Prostate gland (tissue), 2 donors: ENCODE measurements around the gene RNF187. TPM values are rescaled to one million over a fixed set of nuclear protein-coding genes. Genes with fewer than 3 reads are reported as not detected.

Experiments used
- DNase-seq: peaks from one replicate; pipeline ENCODE4 v3.0.0-alpha.2; 2019; ENCODE audit warnings: low spot score
- H3K27ac ChIP-seq, 2 donors: fragments of 200-600 bp; sonication (generic); 2 replicates each; pipeline ENCODE4 v1.5.1; 2017 to 2019
- H3K27me3 ChIP-seq: fragments of 200-600 bp; sonication (generic); replicated peaks from 2 replicates; pipeline ENCODE4 v1.5.1; 2019; ENCODE audit not compliant: insufficient read depth
- H3K36me3 ChIP-seq, 2 donors: fragments of 200-600 bp; sonication (generic); 1 replicate in 1 of 2; 2 replicates in 1 of 2; pipeline versions ENCODE4 v1.5.1 to v1.8.1; 2017 to 2019
- H3K4me1 ChIP-seq: fragments of 200-600 bp; sonication (generic); replicated peaks from 2 replicates; pipeline ENCODE4 v1.5.1; 2019
- H3K4me3 ChIP-seq, 2 donors: fragments of 200-600 bp; sonication (generic); 2 replicates each; pipeline ENCODE4 v1.5.1; 2017 to 2019
- H3K9me3 ChIP-seq: fragments of 200-600 bp; sonication (generic); 2 replicates; pipeline ENCODE4 v1.5.1; 2017
- POLR2A ChIP-seq: fragments of 450-650 bp; IDR thresholded peaks from one replicate; pipeline ENCODE4 v1.6.1; 2016; ENCODE audit warnings: antibody characterized with exemption, mild to moderate bottlenecking
- POLR2AphosphoS5 ChIP-seq: sonication (generic); formaldehyde crosslinking; IDR thresholded peaks from one replicate; pipeline ENCODE4 v1.6.1; 2017; ENCODE audit warnings: antibody characterized with exemption
- WGBS: methylation state at CpG from one replicate; pipeline ENCODE4 v1.1.5; 2018; 5-methylcytosine and 5-hydroxymethylcytosine counted together
- intact Hi-C: fragments of 100-400 bp; cut with DNase I; formaldehyde crosslinking; loops from one replicate; pipeline ENCODE4 v1.14.2; 2022
- total RNA-seq, 2 donors: library from RNA; depleted of rRNA; stranded (reverse); fragments of >200 nt; gene quantifications; one replicate each; pipeline ENCODE4 v1.1.0, GENCODE V29; 2016
- TF ChIP-seq, protein P1 (sequence below), 4 experiments: fragments of 200-600 bp in 2 of 4; fragments of 450-650 bp in 2 of 4; sonication (generic) in 2 of 4; IDR thresholded peaks; 1 replicate in 3 of 4; 2 replicates in 1 of 4; pipeline ENCODE4 v1.5.1; 2016 to 2019; ENCODE audit warnings: antibody characterized with exemption in 4 of 4, mild to moderate bottlenecking in 2 of 4, moderate library complexity in 2 of 4

Gene RNF187
- total RNA-seq, 2 donors from 2014 or later = 83.7 to 130 TPM

DNA sequence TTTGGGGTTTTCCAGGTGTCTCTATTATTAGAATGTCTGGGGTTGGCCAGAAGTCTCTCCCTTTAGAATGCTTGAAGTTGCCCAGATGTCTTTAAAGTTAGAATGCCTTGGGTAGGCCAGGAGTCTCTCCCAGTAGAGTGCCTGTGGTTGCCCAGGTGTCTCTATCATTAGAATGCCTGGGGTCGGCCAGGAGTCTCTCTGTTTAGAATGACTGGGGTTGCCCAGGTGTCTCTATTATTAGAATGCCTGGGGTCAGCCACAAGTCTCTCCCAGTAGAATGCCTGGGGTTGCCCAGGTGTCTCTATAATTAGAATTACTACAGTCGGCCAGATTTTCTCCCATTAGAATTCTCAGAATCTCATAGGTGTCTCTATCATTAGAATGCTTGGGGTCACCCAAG is 55.2 kb downstream of the RNF187 start:
- Histone ChIP-seq H3K4me1 (no peaks in the 10 kb centered on the region), H3K9me3 (no peaks in the 10 kb centered on the region), H3K27me3 (no peaks in the 10 kb centered on the region), H3K4me3 (no peak overlapping the region), H3K27ac (no peak overlapping the region), H3K36me3 (no peaks in the 10 kb centered on the region)
- WGBS = 77% methylated on average over 2 of the region's 2 CpGs
- TF ChIP-seq POLR2AphosphoS5 (no peak), POLR2A (no peak)
- TF ChIP-seq, protein P1, sequence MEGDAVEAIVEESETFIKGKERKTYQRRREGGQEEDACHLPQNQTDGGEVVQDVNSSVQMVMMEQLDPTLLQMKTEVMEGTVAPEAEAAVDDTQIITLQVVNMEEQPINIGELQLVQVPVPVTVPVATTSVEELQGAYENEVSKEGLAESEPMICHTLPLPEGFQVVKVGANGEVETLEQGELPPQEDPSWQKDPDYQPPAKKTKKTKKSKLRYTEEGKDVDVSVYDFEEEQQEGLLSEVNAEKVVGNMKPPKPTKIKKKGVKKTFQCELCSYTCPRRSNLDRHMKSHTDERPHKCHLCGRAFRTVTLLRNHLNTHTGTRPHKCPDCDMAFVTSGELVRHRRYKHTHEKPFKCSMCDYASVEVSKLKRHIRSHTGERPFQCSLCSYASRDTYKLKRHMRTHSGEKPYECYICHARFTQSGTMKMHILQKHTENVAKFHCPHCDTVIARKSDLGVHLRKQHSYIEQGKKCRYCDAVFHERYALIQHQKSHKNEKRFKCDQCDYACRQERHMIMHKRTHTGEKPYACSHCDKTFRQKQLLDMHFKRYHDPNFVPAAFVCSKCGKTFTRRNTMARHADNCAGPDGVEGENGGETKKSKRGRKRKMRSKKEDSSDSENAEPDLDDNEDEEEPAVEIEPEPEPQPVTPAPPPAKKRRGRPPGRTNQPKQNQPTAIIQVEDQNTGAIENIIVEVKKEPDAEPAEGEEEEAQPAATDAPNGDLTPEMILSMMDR (IDR thresholded peaks at IDR 0.05) = no peak
- no peak for DNase-seq
- intact Hi-C loops = no loop called here

DNA sequence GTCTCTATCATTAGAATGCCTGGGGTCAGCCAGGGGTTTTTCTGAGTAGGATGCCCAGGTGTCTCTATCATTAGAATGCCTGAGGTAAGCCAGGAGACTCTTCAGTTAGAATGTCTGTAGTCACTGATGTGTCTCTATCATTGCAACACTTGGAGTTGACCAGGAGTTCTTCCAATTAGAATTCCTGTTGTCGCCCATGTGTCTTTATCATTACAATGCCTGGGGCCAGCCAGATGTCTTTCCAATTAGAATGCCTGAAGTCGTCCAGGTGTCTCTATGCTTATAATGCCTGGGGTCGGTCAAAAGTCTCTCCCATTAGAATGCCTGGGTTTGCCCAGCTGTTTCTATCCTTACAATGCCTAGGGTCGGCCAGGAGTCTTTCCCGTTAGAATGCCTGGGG is 55.8 kb downstream of the RNF187 start:
- 50% methylated on average over 5 of the region's 5 CpGs for WGBS
- Histone ChIP-seq H3K4me3 (no peak overlapping the region), H3K27ac (no peak overlapping the region), H3K27me3 (no peaks in the 10 kb centered on the region), H3K36me3 (no peaks in the 10 kb centered on the region), H3K4me1 (no peaks in the 10 kb centered on the region), H3K9me3 (no peaks in the 10 kb centered on the region)
- DNase-seq = no peak
- TF ChIP-seq, protein P1 (IDR thresholded peaks at IDR 0.05) = no peak
- TF ChIP-seq POLR2A = no peak
- TF ChIP-seq POLR2AphosphoS5 = no peak
- intact Hi-C loops = no loop called here

DNA sequence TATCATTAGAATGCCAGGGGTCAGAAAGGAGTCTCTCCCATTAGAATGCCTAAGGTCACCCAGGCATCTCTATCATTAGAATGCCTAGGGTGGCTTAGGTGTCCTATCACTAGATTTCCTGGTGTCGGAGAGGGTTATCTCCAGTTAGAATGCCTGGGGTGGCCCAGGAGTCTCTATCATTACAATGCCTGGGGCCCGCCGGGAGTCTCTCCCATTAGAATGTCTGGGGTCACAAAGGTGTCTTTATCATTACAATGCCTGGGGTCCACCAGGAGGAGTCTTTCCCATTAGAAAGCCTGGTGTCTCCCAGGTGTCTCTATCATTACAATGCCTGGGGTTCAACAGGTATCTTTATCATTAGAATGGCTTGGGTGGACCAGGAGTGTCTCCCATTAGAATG is 56.2 kb downstream of the RNF187 start:
- WGBS = 68% methylated on average over 3 of the region's 3 CpGs
- no peaks in the 10 kb centered on the region for H3K9me3 ChIP-seq
- no peaks in the 10 kb centered on the region for H3K27me3 ChIP-seq
- no peak overlapping the region for H3K27ac ChIP-seq
- no peak for TF ChIP-seq POLR2A
- TF ChIP-seq POLR2AphosphoS5 = no peak
- TF ChIP-seq, protein P1 (IDR thresholded peaks at IDR 0.05) = no peak
- no peaks in the 10 kb centered on the region for H3K4me1 ChIP-seq
- no peak overlapping the region for H3K4me3 ChIP-seq
- H3K36me3 ChIP-seq = no peaks in the 10 kb centered on the region
- DNase-seq = no peak
- intact Hi-C loops = no loop called here

DNA sequence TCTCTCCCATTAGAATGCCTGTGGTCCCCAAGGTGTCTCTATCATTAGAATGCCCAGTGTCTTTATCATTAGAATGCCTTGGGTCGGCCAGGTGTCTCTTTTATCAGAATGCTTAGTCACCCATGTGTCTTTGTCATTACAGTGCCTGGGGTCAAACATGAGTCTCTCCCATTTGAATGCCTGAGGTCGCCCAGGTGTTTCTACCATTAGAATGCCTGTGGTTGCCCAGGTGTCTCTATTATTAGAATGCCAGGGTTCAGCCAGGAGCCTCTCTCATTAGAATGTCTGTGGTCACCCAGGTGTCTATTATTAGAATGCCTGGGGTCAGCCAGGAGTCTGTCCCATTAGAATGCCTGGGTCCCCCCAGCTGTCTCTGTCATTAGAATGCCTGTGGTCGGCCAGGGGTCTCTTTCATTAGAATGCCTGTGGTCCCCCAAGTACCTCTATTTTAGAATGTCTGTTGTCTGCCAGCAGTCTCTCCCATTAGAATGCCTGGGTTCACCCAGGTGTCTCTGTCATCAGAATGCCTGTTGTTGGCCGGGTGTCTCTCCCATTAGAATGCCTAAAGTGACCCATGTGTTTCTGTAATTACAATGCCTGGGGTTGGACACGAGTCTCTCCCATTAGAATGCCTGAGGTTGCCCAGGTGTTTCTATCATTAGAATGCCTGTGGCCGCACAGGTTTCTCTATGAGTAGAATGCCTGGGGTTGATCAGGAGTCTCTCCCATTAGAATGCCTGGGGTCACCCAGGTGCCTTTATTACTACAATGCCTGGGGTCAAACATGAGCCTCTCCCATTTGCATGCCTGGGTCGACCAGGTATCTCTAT is 57.1 kb downstream of the RNF187 start:
- no peak overlapping the region for H3K27ac ChIP-seq
- TF ChIP-seq POLR2AphosphoS5 (no peak), POLR2A (no peak)
- TF ChIP-seq, protein P1 (IDR thresholded peaks at IDR 0.05) = no peak

More for the DNA sequence above, 57.1 kb downstream of the RNF187 start:
- H3K4me1 ChIP-seq = no peaks in the 10 kb centered on the region
- intact Hi-C loops = no loop called here
- H3K36me3 ChIP-seq = no peaks in the 10 kb centered on the region
- 60% methylated on average over 7 of the region's 7 CpGs for WGBS
- no peak for DNase-seq
- no peaks in the 10 kb centered on the region for H3K9me3 ChIP-seq
- H3K27me3 ChIP-seq = no peaks in the 10 kb centered on the region
- H3K4me3 ChIP-seq = no peak overlapping the region
